ENCODE results near the gene BICC1. TPM values are rescaled to one million over a fixed set of nuclear protein-coding genes. Genes with fewer than 3 reads are reported as not detected.

BICC1 gene
- total RNA-seq, 1 experiment from 2014 or later = 0.57 TPM

GRCh38 chr10:58691528-58691927, 178.9 kb downstream of the BICC1 start:
- no CpG with 5 or more reads among the region's 2 CpGs for WGBS (ENCODE audit: extremely low coverage, insufficient read length, low lambda C conversion rate)
- peaks cover under 1 to 1% of the 10 kb centered on the region in 2 experiments for H3K4me1 Mint-ChIP-seq
- DNase-seq = no peak

More at GRCh38 chr10:58691528-58691927, 178.9 kb downstream of the BICC1 start:
- no peak overlapping the region for H4K8ac ChIP-seq (replicated peaks; ENCODE audit: insufficient read length, low read depth, low read length)
- no peak overlapping the region for H3K14ac ChIP-seq (ENCODE audit: insufficient read depth, low read length)
- H3K23ac ChIP-seq (ENCODE audit: insufficient read length, low read depth, low read length) = no peak overlapping the region
- no peaks in the 10 kb centered on the region for H4K20me1 ChIP-seq (ENCODE audit: control insufficient read depth, insufficient read depth, insufficient read length)
- H3K9me3 ChIP-seq (ENCODE audit: control insufficient read depth, low read depth, low read length) = no peaks in the 10 kb centered on the region
- H2BK5ac ChIP-seq (ENCODE audit: insufficient read length, low read length) = no peak overlapping the region
- H3K18ac ChIP-seq (ENCODE audit: insufficient read length, low read depth, low read length) = no peak overlapping the region
- no peak overlapping the region for H2AK5ac ChIP-seq (ENCODE audit: insufficient read length, low read length)
- H2BK15ac ChIP-seq (ENCODE audit: low read depth, low read length) = no peak overlapping the region
- no peak for TF ChIP-seq CTCF (conservative IDR thresholded peaks at IDR 0.05)
- H3T11ph ChIP-seq (ENCODE audit: low read length) = no peak overlapping the region
- Mint-ChIP-seq H3K36me3 (ENCODE audit: insufficient read depth in 1 of 3, low read depth in 3 of 3) (peaks cover 0 to 12% (median 3%) of the 10 kb centered on the region in 3 experiments; a peak in 4 of 7 replicates), H3K9me3 (peaks cover 15 to 19% of the 10 kb centered on the region in 2 experiments), H3K4me3 (no peak overlapping the region), H3K27ac (no peak overlapping the region), H3K27me3 (ENCODE audit: low read depth) (no peaks in the 10 kb centered on the region)
- H3K56ac ChIP-seq (ENCODE audit: insufficient read length, low read depth, low read length) = no peak overlapping the region
- H3K27me3 ChIP-seq (ENCODE audit: insufficient read depth, low read length) = no peaks in the 10 kb centered on the region
- H3K79me2 ChIP-seq (ENCODE audit: insufficient read depth, low read length) = no peaks in the 10 kb centered on the region
- H2AFZ ChIP-seq (ENCODE audit: low read length) = no peak overlapping the region
- H3K79me1 ChIP-seq (ENCODE audit: insufficient read depth, low read depth, low read length, poor library complexity, severe bottlenecking) = no peaks in the 10 kb centered on the region
- no peak overlapping the region for H4K91ac ChIP-seq (ENCODE audit: insufficient read length, low read depth, low read length)
- H3K23me2 ChIP-seq (ENCODE audit: insufficient read length, low read depth, low read length, poor library complexity, severe bottlenecking) = no peaks in the 10 kb centered on the region
- H3K4me1 ChIP-seq (ENCODE audit: insufficient read depth, low read length) = no peaks in the 10 kb centered on the region
- no peak overlapping the region for H2BK12ac ChIP-seq (ENCODE audit: insufficient read length, low read depth, low read length)
- H3K27ac ChIP-seq (ENCODE audit: insufficient read length, low read depth, low read length) = no peak overlapping the region
- H3K9ac ChIP-seq (ENCODE audit: extremely low read depth, insufficient read length, low read length) = no peak overlapping the region
- no peak overlapping the region for H3K4ac ChIP-seq (ENCODE audit: low read depth, low read length)
- H3K4me2 ChIP-seq (ENCODE audit: insufficient read depth, insufficient read length, low read length) = no peak overlapping the region
- H4K5ac ChIP-seq (ENCODE audit: insufficient read length, low read depth, low read length) = no peak overlapping the region
- no peak overlapping the region for H2BK120ac ChIP-seq (ENCODE audit: low read depth, low read length, poor library complexity, severe bottlenecking)
- no peak overlapping the region for H2BK20ac ChIP-seq (ENCODE audit: low read depth, low read length, poor library complexity, severe bottlenecking)

All from H9 (cell line).